Stimulated activated CD4-positive, alpha-beta T cell treated with anti-CD3 and anti-CD28 coated beads, Interleukin-1b, Interleukin-23, amount 100 ng/mL, for 48 hours (primary cell): ENCODE results near the gene ETDB.
A peak's percentile ranks its signal among the peaks of the same experiment; 100 is the strongest.
"Not testable (repeated sequence)": the region's sequence is repeated elsewhere in the genome, so short reads cannot be mapped to it uniquely, and the experiment has no call there.

Experiments used
- DNase-seq: peaks from one replicate; pipeline ENCODE4 v3.0.0-alpha.2; 2020

ETDB gene

DNA sequence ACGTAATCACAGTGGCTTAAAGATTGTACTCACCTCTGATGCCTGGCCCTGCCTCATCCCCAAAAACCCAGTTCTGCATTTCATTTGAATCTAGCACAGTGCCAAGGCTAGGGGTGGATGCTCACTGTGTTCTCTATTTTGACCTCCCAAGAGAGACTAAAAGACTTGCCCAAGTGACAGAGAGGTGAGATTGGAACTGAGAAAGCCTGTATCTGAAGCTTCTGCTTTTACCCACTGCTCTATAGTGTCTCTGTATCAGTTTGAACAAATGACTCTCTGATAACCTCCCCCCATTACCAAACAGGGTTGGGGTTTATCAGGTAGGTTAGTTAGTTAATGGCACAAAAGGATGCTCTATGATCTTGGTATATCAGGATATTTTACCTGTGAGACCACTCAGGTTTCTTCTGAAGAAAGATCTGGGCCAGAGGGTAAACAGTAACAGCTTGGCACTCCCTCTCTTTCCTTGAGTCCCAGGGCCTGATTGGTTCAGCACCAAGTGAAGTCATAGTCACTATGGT is at the start of gene ETDB:
Gene ETDB (minus strand): TSS at position 471 of the 521 bp plus-strand sequence. CDS start 1,265 bp downstream, outside the sequence.
- not testable (repeated sequence) for DNase-seq

- DNase-seq = not testable (repeated sequence)
Observed at GRCh38 chrX:135169534-135169933, 49.2 kb upstream of the ETDB start.

DNA sequence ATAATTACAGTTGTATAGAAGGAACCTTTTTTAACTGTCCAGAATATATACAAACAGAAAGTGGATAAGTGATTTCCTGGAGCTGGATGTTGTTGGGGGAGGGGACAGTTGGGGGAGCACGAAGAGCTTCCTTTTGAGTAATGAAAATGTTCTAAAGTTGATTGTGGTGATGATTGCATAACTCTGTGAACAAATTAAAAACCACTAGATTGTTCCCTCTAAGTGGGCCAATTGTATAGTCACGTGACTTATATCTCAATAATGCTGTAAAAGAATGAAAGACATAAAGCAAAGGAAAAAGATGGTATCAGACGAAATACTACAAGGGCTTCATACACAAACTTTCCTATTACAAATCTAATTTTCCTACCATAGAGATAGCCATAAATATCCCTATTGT is 48.2 kb upstream of the ETDB start:
- DNase-seq = no peak

GRCh38 chrX:135154688-135155087 is 34.4 kb upstream of the ETDB start:
- DNase-seq = not testable (repeated sequence)

DNA sequence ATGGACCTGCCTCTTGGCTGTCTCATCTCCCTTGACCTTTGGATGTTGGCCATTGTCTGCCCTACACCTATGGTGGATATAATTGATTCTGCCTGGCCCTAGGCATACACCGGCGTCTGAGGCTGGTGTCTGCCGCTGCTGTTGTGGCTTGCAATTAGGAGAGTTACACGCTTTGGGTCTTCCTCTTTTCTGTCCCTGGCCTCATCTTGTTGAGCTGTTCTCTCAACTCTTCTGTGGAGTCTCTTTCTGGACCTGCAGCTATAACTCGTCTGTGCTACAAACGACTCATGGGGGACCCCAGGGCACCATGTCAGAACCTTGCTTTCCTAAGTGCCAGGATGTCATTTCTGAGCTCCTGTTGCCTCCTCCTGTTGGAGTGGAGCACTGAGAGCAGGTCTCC is 5.8 kb upstream of the ETDB start:
- not testable (repeated sequence) for DNase-seq

- DNase-seq = not testable (repeated sequence)
Observed at GRCh38 chrX:135116064-135116463, 4.3 kb downstream of the ETDB start.

DNA sequence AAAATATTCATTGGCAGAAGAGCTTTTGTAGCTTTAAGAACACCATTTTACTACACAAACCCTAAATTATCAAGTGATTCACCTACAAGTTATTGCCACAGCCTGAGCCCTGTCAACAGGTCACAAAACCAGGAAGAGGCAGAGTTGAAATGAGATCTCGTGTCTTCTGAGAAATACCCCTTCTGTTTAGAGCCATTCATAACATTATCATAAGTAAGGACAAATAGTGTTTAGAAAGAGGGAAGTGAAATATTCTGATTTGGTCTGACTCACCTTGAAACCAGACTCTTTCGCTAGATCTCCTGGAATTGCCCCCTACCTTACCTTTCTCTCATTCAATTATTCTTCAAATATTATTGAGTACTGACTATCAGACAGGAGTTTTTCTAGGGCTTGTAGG is 5.9 kb downstream of the ETDB start:
- no peak for DNase-seq

- DNase-seq = no peak
Observed at GRCh38 chrX:135112743-135113142, 7.6 kb downstream of the ETDB start.

DNA sequence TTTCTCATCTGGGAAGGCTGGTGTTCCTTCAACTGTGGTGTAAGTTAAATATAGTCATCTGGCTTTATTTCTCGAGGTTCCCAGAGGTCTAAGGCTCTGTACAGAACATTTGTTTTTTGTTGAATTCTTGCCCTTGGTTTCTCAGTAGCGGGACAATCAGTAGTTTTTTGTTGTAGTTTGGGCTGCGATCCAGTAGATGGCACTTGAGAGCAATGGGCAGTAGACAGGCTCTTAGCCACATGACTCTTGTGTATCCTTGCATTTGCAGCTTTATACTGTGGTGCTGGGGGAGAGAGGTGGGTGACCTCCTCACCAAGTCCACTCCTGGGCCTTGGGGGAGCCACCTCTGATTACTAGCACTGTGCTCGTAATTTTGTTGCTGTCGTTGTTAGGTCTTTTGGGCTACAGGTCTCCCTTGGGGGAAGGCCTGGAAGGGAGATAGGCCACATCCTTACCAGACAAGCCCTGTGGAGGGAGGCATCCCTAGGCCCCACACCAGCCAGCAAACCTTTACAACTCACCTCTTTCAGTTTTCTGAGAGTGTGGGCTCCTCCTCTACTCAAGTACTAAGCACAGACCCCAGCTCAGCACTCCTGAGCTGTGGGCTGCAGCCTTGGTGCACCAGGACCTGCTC is 8.1 kb downstream of the ETDB start:
- DNase-seq = no peak

DNA sequence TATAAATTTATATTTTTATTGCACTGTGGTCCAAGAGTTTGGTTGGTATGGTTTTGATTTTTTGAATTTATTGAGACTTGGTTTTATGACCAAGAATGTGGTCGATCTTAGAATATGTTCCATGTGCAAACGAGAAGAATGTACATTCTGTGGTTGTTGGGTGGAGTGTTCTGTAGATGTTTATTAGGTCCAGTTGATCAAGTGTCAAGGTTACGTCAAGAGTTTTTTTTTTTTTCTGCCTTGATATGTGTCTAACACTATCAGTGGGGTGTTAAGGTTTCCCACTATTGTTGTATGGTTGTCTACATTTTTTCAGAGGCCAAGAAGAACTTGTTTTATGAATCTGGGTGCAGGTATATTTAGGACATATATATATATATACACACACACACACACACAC is 10.8 kb downstream of the ETDB start:
- no peak for DNase-seq

DNA sequence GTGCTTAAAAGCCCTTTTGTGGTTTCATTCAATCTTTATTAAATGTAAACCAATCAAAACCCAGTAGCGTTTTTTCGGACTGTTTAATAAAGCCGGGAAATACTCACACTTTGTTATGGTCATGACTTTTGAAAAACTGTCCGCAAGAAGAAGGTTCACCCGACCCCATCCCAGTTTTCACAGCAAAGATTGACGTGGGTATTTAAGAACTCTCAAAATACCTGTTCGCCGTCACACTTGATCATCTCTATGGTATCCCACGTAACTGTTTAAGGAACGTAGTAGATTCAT is 20.9 kb downstream of the ETDB start:
- no peak for DNase-seq

GRCh38 chrX:135097196-135097744 is 23.1 kb downstream of the ETDB start:
- not testable (repeated sequence) for DNase-seq

DNA sequence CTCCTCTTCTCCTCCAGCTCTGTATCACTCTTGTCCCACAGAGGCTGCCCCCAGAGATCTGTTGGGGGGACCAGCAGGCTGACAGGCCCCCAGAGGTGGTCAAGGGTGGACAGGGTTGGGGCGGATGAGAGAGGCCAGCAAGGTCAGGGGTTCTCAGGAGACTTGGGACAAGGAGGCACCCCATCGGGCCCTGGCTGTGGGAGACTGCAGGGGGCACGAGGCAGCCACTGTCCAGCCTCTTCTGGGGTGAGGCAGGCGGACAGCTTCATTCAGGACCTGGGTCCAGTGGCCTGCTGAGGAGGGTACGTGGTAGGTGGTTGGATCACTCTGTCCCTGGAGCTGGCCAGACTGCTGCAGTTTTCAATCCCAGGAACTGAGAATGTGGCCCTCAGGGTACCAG is 24.6 kb downstream of the ETDB start:
- no peak for DNase-seq

DNA sequence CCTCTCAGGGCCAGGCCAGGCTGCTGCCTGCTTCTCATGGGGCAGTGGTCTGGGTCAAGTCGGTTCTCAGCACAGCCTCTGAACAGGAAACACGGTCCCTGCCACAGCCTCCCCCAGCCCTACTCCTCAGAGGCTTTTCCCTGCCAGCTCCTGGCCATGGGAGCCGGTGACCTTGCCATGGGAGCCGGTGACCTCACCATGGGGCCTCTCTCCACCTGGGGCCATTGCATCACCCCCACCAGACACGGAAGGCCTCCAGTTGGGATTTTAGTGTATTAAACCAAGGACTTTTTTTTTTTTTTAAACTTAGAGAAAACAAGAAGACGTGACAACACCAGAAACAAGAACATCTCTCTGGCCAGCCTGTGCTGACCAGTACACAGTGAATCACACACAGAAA is 25.6 kb downstream of the ETDB start:
- no peak for DNase-seq

DNA sequence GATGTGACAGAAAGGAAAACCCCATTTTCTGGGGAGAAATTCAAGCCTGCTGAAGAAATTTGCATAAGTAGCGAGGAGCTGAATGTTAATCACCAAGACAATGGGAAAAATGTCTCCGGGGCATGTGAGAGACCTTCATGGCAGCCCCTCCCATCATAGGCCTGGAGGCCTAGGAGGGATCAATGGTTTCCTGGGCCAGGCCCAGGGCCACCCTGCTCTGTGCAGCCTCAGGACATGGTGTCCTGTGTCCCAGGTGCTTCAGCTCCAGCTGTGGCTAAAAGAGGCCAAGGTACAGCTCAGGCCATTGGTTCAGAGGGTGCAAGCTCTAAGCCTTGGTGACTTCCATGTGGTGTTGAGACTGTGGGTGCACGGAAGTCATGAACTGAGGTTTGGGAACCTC is 31.2 kb downstream of the ETDB start:
- DNase-seq = no peak

GRCh38 chrX:135087867-135088266 is 32.5 kb downstream of the ETDB start:
- DNase-seq = no peak

- peak; percentile 31 for DNase-seq
Observed at GRCh38 chrX:135086197-135086854, 34.0 kb downstream of the ETDB start.

GRCh38 chrX:135081693-135082404 is 38.5 kb downstream of the ETDB start:
- no peak for DNase-seq
